Measurements from ENCODE around the gene PTPRC.

PTPRC gene

GRCh38 chr1:198667807-198668206 lies 29.0 kb downstream of the PTPRC start:
- TF ChIP-seq POLR2A (IDR thresholded peaks at IDR 0.05; ENCODE audit: low read depth, low read length) (no peak), TAF1 (IDR thresholded peaks at IDR 0.05; ENCODE audit: borderline replicate concordance, low read depth, low read length) (no peak), POLR2AphosphoS5 (IDR thresholded peaks at IDR 0.05; ENCODE audit: low read depth, low read length) (no peak)
- FAIRE-seq, result no peak
- no peak for DNase-seq (ENCODE audit: insufficient read length)

GRCh38 chr1:198669023-198669698 lies 30.3 kb downstream of the PTPRC start:
- FAIRE-seq, result peak; percentile 96
- TF ChIP-seq TAF1 (IDR thresholded peaks at IDR 0.05; ENCODE audit: borderline replicate concordance, low read depth, low read length) (no peak), POLR2A (IDR thresholded peaks at IDR 0.05; ENCODE audit: low read depth, low read length) (no peak), POLR2AphosphoS5 (IDR thresholded peaks at IDR 0.05; ENCODE audit: low read depth, low read length) (no peak)
- DNase-seq (ENCODE audit: insufficient read length), result no peak

GRCh38 chr1:198669771-198670170 lies 30.9 kb downstream of the PTPRC start:
- FAIRE-seq (no peak), DNase-seq (ENCODE audit: insufficient read length) (no peak)
- TF ChIP-seq POLR2A (IDR thresholded peaks at IDR 0.05; ENCODE audit: low read depth, low read length), result no peak
- no peak for TF ChIP-seq TAF1 (IDR thresholded peaks at IDR 0.05; ENCODE audit: borderline replicate concordance, low read depth, low read length)
- TF ChIP-seq POLR2AphosphoS5 (IDR thresholded peaks at IDR 0.05; ENCODE audit: low read depth, low read length), result no peak

GRCh38 chr1:198671136-198671535 lies 32.3 kb downstream of the PTPRC start:
- DNase-seq (ENCODE audit: insufficient read length) (no peak), FAIRE-seq (peak; percentile 62)
- no peak for TF ChIP-seq TAF1 (IDR thresholded peaks at IDR 0.05; ENCODE audit: borderline replicate concordance, low read depth, low read length)

GRCh38 chr1:198672124-198672523 lies 33.3 kb downstream of the PTPRC start:
- DNase-seq (ENCODE audit: insufficient read length) (no peak), FAIRE-seq (peak; percentile 27)
- no peak for TF ChIP-seq POLR2A (IDR thresholded peaks at IDR 0.05; ENCODE audit: low read depth, low read length)
- no peak for TF ChIP-seq POLR2AphosphoS5 (IDR thresholded peaks at IDR 0.05; ENCODE audit: low read depth, low read length)
- no peak for TF ChIP-seq TAF1 (IDR thresholded peaks at IDR 0.05; ENCODE audit: borderline replicate concordance, low read depth, low read length)

GRCh38 chr1:198674009-198674408 lies 35.2 kb downstream of the PTPRC start:
- DNase-seq (ENCODE audit: insufficient read length) (no peak), FAIRE-seq (no peak)
- TF ChIP-seq POLR2AphosphoS5 (IDR thresholded peaks at IDR 0.05; ENCODE audit: low read depth, low read length), result no peak
- TF ChIP-seq TAF1 (IDR thresholded peaks at IDR 0.05; ENCODE audit: borderline replicate concordance, low read depth, low read length), result no peak
- no peak for TF ChIP-seq POLR2A (IDR thresholded peaks at IDR 0.05; ENCODE audit: low read depth, low read length)

GRCh38 chr1:198676253-198676652 lies 37.4 kb downstream of the PTPRC start:
- FAIRE-seq, result no peak
- DNase-seq (ENCODE audit: insufficient read length), result no peak
- TF ChIP-seq TAF1 (IDR thresholded peaks at IDR 0.05; ENCODE audit: borderline replicate concordance, low read depth, low read length) (no peak), POLR2A (IDR thresholded peaks at IDR 0.05; ENCODE audit: low read depth, low read length) (no peak), POLR2AphosphoS5 (IDR thresholded peaks at IDR 0.05; ENCODE audit: low read depth, low read length) (no peak)

GRCh38 chr1:198677027-198677426 lies 38.2 kb downstream of the PTPRC start:
- no peak for TF ChIP-seq POLR2AphosphoS5 (IDR thresholded peaks at IDR 0.05; ENCODE audit: low read depth, low read length)
- no peak for TF ChIP-seq TAF1 (IDR thresholded peaks at IDR 0.05; ENCODE audit: borderline replicate concordance, low read depth, low read length)
- TF ChIP-seq POLR2A (IDR thresholded peaks at IDR 0.05; ENCODE audit: low read depth, low read length), result no peak
- FAIRE-seq, result peak; percentile 38
- DNase-seq (ENCODE audit: insufficient read length), result no peak

- DNase-seq (ENCODE audit: insufficient read length) (no peak), FAIRE-seq (peak; percentile 73)
- TF ChIP-seq POLR2A (IDR thresholded peaks at IDR 0.05; ENCODE audit: low read depth, low read length), result no peak
- TF ChIP-seq POLR2AphosphoS5 (IDR thresholded peaks at IDR 0.05; ENCODE audit: low read depth, low read length), result no peak
- no peak for TF ChIP-seq TAF1 (IDR thresholded peaks at IDR 0.05; ENCODE audit: borderline replicate concordance, low read depth, low read length)
These were observed 39.0 kb downstream of the PTPRC start for GRCh38 chr1:198677871-198678270.

- no peak for TF ChIP-seq TAF1 (IDR thresholded peaks at IDR 0.05; ENCODE audit: borderline replicate concordance, low read depth, low read length)
- TF ChIP-seq POLR2AphosphoS5 (IDR thresholded peaks at IDR 0.05; ENCODE audit: low read depth, low read length), result peak; percentile 3; the same call in 1 of the 2 replicates
- no peak for DNase-seq (ENCODE audit: insufficient read length)
- FAIRE-seq, result peak; percentile 68
These were observed 39.5 kb downstream of the PTPRC start for GRCh38 chr1:198678301-198678836.

- no peak for TF ChIP-seq TAF1 (IDR thresholded peaks at IDR 0.05; ENCODE audit: borderline replicate concordance, low read depth, low read length)
- peak; percentile 22; the same call in 1 of the 2 replicates for TF ChIP-seq POLR2AphosphoS5 (IDR thresholded peaks at IDR 0.05; ENCODE audit: low read depth, low read length)
- TF ChIP-seq POLR2A (IDR thresholded peaks at IDR 0.05; ENCODE audit: low read depth, low read length), result 0 out of 2 replicates have a peak, but pooled peaks have one; percentile 27
- FAIRE-seq, result peak; percentile 88
- DNase-seq (ENCODE audit: insufficient read length), result no peak
These were observed 40.1 kb downstream of the PTPRC start for GRCh38 chr1:198678901-198679329.

- no peak for TF ChIP-seq POLR2A (IDR thresholded peaks at IDR 0.05; ENCODE audit: low read depth, low read length)
- TF ChIP-seq TAF1 (IDR thresholded peaks at IDR 0.05; ENCODE audit: borderline replicate concordance, low read depth, low read length), result no peak
- TF ChIP-seq POLR2AphosphoS5 (IDR thresholded peaks at IDR 0.05; ENCODE audit: low read depth, low read length), result no peak
- FAIRE-seq (peak; percentile 68), DNase-seq (ENCODE audit: insufficient read length) (no peak)
These were observed 40.8 kb downstream of the PTPRC start for GRCh38 chr1:198679535-198680173.

Data from GM12892 (cell line).